SK-N-SH (cell line): ENCODE results near the gene CTRB1. TPM values are rescaled to one million over a fixed set of nuclear protein-coding genes. Genes with fewer than 3 reads are reported as not detected.

ENCODE experiments used
- CTCF ChIA-PET: fragments of 300-600, 350-600 bp; formaldehyde crosslinking; extraction: SDS; loops from one replicate; lab custom pipeline; 2021; lab: Yijun Ruan, JAX
- POLR2A ChIA-PET: fragments of 350-600 bp; sonication (Branson Sonifier 250); formaldehyde crosslinking; extraction: SDS; loops from one replicate; lab custom pipeline; 2020; ENCODE audit warnings: antibody characterized with exemption, inconsistent platforms; lab: Yijun Ruan, JAX
- DNase-seq: peaks from one replicate; pipeline ENCODE4 v3.0.0; 2012
- H2AFZ ChIP-seq: fragments of 200-600 bp; sonication (generic); 2 replicates; pipeline ENCODE4 v1.8.1; 2016; ENCODE audit warnings: antibody characterized with exemption, mild to moderate bottlenecking, low read depth
- H3F3A ChIP-seq: fragments of 200-600 bp; sonication (generic); replicated peaks from 2 replicates; pipeline ENCODE3; 2016; ENCODE audit warnings: antibody characterized with exemption, mild to moderate bottlenecking; ENCODE audit not compliant: insufficient read depth
- H3K27ac ChIP-seq, 2 experiments: fragments of 200-500 bp in 1 of 2; fragments of 200-600 bp in 1 of 2; sonication (Bioruptor generic) in 1 of 2; sonication (generic), shearing (Covaris generic) in 1 of 2; 2 replicates each; pipeline versions ENCODE4 v1.5.1 to v1.6.1; 2014 to 2016; ENCODE audit warnings: low read depth in 2 of 2, inconsistent platforms in 1 of 2, low read length in 1 of 2, mild to moderate bottlenecking in 1 of 2, mixed read lengths in 1 of 2
- H3K27me3 ChIP-seq: fragments of 200-600 bp; sonication (generic), shearing (Covaris generic); 2 replicates; pipeline ENCODE4 v1.6.1; 2016; ENCODE audit warnings: mixed run types; ENCODE audit not compliant: insufficient read depth
- H3K36me3 ChIP-seq, 2 experiments: fragments of 200-500 bp in 1 of 2; fragments of 200-600 bp in 1 of 2; sonication (Bioruptor generic) in 1 of 2; sonication (generic) in 1 of 2; replicated peaks in 1 of 2; 2 replicates each; pipeline versions ENCODE3 to v1.5.1; 2014 to 2016; ENCODE audit warnings: low read length in 1 of 2, mild to moderate bottlenecking in 1 of 2; ENCODE audit not compliant: insufficient read depth in 2 of 2, control insufficient read depth in 1 of 2
- H3K4me1 ChIP-seq, 2 experiments: fragments of 200-500 bp in 1 of 2; fragments of 200-600 bp in 1 of 2; sonication (Bioruptor generic) in 1 of 2; sonication (generic), shearing (Covaris generic) in 1 of 2; 2 replicates each; pipeline versions ENCODE4 v1.5.1 to v1.6.1; 2014 to 2016; ENCODE audit warnings: low read depth in 1 of 2, low read length in 1 of 2, mixed run types in 1 of 2; ENCODE audit not compliant: insufficient read depth in 2 of 2, control insufficient read depth in 1 of 2
- H3K4me2 ChIP-seq: fragments of 200-600 bp; sonication (generic), shearing (Covaris generic); 2 replicates; pipeline ENCODE4 v1.6.1; 2017; ENCODE audit warnings: mixed run types
- H3K4me3 ChIP-seq, 2 experiments: fragments of 200-500 bp in 1 of 2; fragments of 200-600 bp in 1 of 2; sonication (Bioruptor generic) in 1 of 2; sonication (generic), shearing (Covaris generic) in 1 of 2; 2 replicates each; pipeline versions ENCODE4 v1.5.1 to v1.8.1; 2014 to 2016; ENCODE audit warnings: low read depth in 2 of 2, inconsistent platforms in 1 of 2, low read length in 1 of 2, mild to moderate bottlenecking in 1 of 2, mixed read lengths in 1 of 2, moderate library complexity in 1 of 2
- H3K79me2 ChIP-seq: fragments of 200-600 bp; sonication (generic); 2 replicates; pipeline ENCODE4 v1.8.1; 2017; ENCODE audit warnings: mild to moderate bottlenecking; ENCODE audit not compliant: insufficient read depth
- H3K9ac ChIP-seq: fragments of 200-600 bp; sonication (generic); 2 replicates; pipeline ENCODE4 v1.6.1; 2017; ENCODE audit warnings: mixed run types
- H3K9me2 ChIP-seq: fragments of 200-600 bp; sonication (generic); 2 replicates; pipeline ENCODE4 v1.6.1; 2017; ENCODE audit warnings: mixed run types
- H3K9me3 ChIP-seq: fragments of 200-600 bp; sonication (generic); 2 replicates; pipeline ENCODE4 v1.6.1; 2017; ENCODE audit warnings: mixed run types, mild to moderate bottlenecking, moderate library complexity
- H4K20me1 ChIP-seq: fragments of 200-600 bp; sonication (generic); 2 replicates; pipeline ENCODE4 v1.6.1; 2017; ENCODE audit warnings: mild to moderate bottlenecking, mixed run types; ENCODE audit not compliant: insufficient read depth
- FOSL2 ChIP-seq: IDR thresholded peaks from 2 replicates; pipeline ENCODE4 v1.4.0; 2012; ENCODE audit warnings: low read depth, mild to moderate bottlenecking, moderate library complexity, borderline replicate concordance
- JUND ChIP-seq: IDR thresholded peaks from 2 replicates; pipeline ENCODE4 v1.4.0; 2012
- NFIC ChIP-seq: IDR thresholded peaks from 2 replicates; pipeline ENCODE4 v1.4.0; 2012; ENCODE audit warnings: borderline replicate concordance
- RAD21 ChIP-seq: IDR thresholded peaks from 2 replicates; pipeline ENCODE4 v1.6.1; 2012; ENCODE audit warnings: mild to moderate bottlenecking, low read length
- TCF12 ChIP-seq: IDR thresholded peaks from 2 replicates; pipeline ENCODE4 v1.4.0; 2012
- WGBS: methylation state at CpG from one replicate; pipeline ENCODE4 v1.1.6; 2017; ENCODE audit warnings: low lambda C conversion rate; 5-methylcytosine and 5-hydroxymethylcytosine counted together
- polyA plus RNA-seq, 3 experiments: library from polyadenylated mRNA; depleted of rRNA; stranded (reverse); fragments of >200 nt; gene quantifications; 2 replicates each; pipeline ENCODE4 v1.2.3, GENCODE V29; 2012

Gene CTRB1
- polyA plus RNA-seq, 1 of the 3 experiments (the other 2 are of a cell fraction), result not detected

- Histone ChIP-seq H2AFZ (no peak overlapping the region), H3K9me3 (no peaks in the 10 kb centered on the region), H3F3A (no peaks in the 10 kb centered on the region), H4K20me1 (no peaks in the 10 kb centered on the region), H3K79me2 (no peaks in the 10 kb centered on the region), H3K4me2 (no peak overlapping the region), H3K4me1 (no peaks in the 10 kb centered on the region), H3K27ac (no peak overlapping the region), H3K4me3 (no peak overlapping the region), H3K9me2 (no peaks in the 10 kb centered on the region), H3K27me3 (no peaks in the 10 kb centered on the region), H3K36me3 (no peaks in the 10 kb centered on the region), H3K9ac (no peak overlapping the region)
- WGBS, result 84% methylated on average over 22 of the region's 23 CpGs
- TF ChIP-seq JUND (peak; percentile 38; the same call in 1 of the 2 replicates), FOSL2 (peak; percentile 72; the same call in 1 of the 2 replicates), RAD21 (no peak), TCF12 (0 out of 2 replicates have a peak, but pooled peaks have one; percentile 15), NFIC (no peak)
- CTCF ChIA-PET, result interaction anchor here (0.7 kb wide), 1 partner anchor 101 kb away, joined by 3 read pairs; no protein-coding TSS in a partner anchor
- no peak for DNase-seq
- POLR2A ChIA-PET, result no interaction called here
Observed at GRCh38 chr16:75273054-75273925, 54.5 kb downstream of the CTRB1 start.

Other genes starting within 250 kb of the CTRB1 start
- 48.2 and 60.2 TPM in 2 replicates for gene WDR59, start 233.9 kb upstream of the CTRB1 start, polyA plus RNA-seq (2012; rRNA removed)
- gene ZNRF1, start 220.0 kb upstream of the CTRB1 start, polyA plus RNA-seq (2012; rRNA removed), result 20.6 and 23.7 TPM in 2 replicates
- 0.53 and 0.70 TPM in 2 replicates for gene LDHD, start 102.2 kb upstream of the CTRB1 start, polyA plus RNA-seq (2012; rRNA removed)
- 3.0 and 3.7 TPM in 2 replicates for gene ZFP1, start 70.5 kb upstream of the CTRB1 start, polyA plus RNA-seq (2012; rRNA removed)
- gene CTRB2, start 11.8 kb upstream of the CTRB1 start, polyA plus RNA-seq (2012; rRNA removed), result not detected in 2 replicates
- 29.2 and 45.1 TPM in 2 replicates for gene BCAR1, start 32.6 kb downstream of the CTRB1 start, polyA plus RNA-seq (2012; rRNA removed)
- 37.9 and 46.0 TPM in 2 replicates for gene CFDP1, start 214.5 kb downstream of the CTRB1 start, polyA plus RNA-seq (2012; rRNA removed)
- 9.2 and 11.0 TPM in 2 replicates for gene TMEM170A, start 245.7 kb downstream of the CTRB1 start, polyA plus RNA-seq (2012; rRNA removed)